GM18868 (cell line): ENCODE data around the gene TMEM229A.
"Not testable (repeated sequence)": the region's sequence is repeated elsewhere in the genome, so short reads cannot be mapped to it uniquely, and the experiment has no call there.

Experiments
- ATAC-seq: cut with Tn5 transposase; IDR thresholded peaks from one replicate; pipeline ENCODE4 v1.9.1; 2021; ENCODE audit warnings: mild to moderate bottlenecking, moderate library complexity; ENCODE audit not compliant: unreplicated experiment

The TMEM229A gene

DNA sequence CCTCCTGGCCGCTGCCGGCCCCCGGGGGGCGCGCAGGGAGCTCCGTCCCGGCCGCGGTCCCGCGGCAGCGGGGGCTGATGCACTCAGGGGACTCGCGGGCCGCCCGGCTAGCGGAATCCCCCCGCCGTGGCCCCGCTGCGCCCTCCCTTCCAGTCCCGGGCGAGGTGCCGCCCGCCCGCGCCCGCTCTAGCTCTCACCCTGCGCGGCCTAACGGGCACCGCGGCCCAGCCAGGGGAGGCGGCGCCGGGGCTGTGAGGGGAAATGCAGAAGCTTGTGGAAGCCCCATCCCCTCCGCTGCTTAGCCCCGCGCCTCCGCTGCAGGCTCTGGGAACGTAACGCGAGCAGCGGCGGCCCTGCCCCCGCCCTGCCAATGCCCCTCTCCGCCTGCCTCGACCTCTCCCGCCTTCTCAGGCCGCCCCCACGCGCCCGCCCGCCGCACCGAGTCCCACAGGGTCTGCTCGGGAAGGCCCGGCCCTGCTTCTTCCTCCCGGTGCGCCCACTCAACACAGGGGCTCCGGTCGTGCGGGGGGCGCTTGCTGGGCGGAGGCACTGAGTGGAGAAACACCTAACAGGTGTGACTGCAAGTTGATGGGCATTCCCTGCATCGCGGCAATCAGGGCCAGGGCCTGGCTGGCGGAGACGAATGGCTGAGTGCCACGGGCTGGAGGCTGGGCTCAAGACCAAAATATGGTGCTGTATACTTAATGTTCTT lies 384 bp upstream of the TMEM229A start:
- ATAC-seq, result peak; percentile 39

DNA sequence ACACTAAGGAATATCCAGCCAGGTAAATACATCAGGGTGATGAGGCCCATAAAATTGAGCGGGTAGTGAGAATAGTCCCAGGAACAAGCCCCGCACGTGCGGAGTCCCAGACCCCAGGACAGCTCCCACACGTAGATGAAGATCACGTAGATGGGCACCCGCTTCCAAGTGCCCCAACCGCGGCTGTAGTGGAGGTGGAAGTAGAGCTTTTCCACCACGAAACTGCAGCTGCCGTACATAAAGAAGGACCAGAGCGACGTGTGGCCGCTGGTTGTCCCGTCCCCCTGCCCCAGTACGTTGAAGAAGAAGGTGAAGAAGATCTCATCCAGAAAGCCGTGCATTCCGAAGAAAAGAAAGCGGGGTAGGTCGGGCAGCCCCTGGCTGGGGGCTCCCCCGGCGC lies 948 bp downstream of the TMEM229A start:
- no peak for ATAC-seq

DNA sequence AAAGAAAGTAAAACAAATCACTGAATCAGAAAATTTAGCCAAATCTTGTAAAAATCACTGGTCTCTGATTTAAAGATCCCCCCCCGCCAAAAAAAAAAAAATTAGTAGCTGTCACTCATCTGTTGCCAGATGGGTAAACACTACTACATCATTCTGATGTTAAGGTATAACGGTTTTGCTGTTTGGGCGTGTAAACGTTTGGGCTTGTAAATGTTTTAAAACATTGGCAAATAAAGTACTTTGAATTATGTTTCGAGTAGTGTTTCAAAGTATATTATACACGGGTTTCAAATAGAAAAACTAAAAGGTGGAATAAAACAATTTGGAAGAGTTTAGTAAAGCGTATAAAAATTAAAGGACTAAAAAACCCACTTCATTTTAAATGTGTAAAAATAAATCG lies 1.5 kb downstream of the TMEM229A start:
- ATAC-seq, result no peak

DNA sequence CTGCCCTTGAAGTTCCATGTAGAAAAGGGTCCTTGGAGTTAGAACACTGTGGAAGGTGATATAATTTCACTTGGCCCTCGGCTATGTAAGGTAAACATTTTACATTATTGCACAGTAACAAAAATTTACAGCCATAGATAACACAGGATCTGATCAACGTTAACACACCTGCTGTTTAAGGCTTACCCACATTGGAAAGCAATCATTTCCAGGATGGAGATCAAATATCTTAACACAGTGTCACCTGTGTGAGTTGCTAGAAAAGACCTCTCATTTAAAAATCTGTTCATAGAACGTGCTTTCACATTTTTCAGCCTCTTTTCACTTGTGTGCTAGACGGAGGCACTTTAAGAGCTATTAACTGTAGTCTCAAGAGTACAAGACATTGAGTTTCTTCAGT lies 1.9 kb downstream of the TMEM229A start:
- ATAC-seq, result no peak

DNA sequence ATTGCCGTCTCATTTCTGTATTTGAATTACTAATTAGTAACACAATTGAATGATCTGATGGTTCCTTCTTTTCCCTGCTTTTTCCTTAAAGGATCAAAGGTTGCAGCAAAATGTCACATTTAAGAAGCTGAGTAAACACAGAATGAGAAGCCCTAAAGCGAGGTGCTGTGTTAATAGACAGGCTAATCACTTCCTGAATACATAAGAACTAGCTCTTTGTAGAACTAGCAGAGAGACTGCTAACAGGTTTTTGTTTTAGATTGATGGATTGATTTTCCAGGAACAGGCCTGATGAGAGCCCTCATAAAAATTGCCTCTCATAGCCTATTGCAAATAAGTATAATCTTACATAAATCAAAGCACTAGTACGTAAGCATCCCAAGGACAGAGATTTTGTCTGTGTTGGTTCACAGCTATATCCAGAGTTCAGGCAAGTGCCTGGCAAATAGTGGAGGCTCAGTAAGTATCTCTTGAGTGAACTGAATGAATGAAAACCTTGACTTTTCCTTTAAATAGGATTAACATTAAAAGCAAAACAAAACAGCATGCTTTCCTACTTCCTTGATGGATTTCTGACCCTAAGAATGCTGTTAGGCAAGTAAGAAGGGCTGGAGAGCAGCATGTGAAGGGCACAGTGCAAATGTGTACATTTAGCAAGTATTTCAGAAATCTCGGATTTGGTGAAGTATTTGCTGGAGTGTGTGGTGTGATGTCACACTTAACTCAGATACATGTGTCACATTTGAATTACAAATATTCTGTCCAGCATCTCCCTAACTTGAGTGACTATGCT lies 3.3 kb downstream of the TMEM229A start:
- ATAC-seq, result no peak

DNA sequence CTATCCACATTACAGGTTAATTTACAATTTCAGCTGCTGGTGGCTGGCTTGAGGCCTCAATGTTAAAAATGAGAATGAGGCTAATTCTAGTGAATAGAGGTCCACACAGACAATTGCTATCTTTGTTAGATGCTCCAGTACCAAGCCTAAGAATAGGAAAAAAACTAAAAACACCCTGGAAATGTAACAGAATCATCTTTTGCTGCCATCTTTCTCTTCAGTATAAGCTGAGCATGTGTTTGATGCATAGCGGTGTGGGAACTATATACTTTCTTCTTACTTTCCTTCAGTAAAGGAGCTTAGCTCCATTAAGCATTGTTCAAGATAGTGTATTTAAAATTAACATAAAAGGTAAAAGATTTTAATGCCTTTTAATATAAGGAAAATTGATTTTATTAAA lies 5.6 kb downstream of the TMEM229A start:
- no peak for ATAC-seq

DNA sequence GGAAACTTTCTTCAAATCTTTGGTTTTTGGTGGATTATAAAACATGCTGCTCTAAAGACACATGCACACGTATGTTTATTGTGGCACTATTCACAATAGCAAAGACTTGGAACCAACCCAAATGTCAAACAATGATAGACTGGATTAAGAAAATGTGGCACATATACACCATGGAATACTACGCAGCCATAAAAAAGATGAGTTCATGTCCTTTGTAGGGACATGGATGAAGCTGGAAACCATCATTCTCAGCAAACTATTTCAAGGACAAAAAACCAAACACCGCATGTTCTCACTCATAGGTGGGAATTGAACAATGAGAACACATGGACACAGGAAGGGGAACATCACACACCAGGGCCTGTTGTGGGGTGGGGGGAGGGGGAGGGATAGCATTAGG lies 8.5 kb downstream of the TMEM229A start:
- not testable (repeated sequence) for ATAC-seq

DNA sequence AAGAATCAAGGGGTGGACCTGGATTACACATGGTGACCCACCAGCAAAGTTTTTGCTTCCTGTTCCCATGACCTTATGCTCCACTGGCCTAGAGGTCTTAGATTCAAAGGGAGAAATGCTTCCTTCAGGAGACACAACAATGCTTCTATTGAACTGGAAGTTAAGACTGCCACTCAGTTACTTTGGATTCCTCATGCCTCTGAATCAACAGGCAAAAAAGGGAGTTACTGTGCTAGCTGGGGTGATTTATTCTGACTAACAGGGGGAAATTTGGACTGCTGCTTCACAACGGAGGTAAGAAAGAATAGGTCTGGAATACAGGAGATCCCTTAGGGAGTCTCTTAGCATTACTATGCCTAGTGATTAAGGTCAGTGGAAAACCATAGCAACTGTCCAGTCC lies 10.3 kb downstream of the TMEM229A start:
- no peak for ATAC-seq

DNA sequence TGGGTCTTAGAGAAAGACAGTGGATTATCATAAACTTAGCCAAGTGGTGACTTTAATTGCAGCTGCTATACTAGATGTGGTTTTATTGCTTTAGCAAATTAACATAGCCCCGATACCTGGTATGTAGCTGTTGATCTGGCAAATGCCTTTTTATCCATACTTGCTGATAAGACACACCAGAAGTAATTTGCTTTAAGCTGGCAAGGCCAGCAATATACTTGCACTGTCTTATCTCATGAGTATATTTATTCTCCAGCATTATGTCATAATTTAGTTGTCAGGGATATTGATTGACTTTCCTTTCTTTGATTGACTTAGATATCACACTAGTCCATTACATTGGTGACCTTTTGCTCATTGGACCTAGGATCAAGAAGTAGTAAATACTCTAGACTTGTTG lies 12.8 kb downstream of the TMEM229A start:
- ATAC-seq, result no peak

DNA sequence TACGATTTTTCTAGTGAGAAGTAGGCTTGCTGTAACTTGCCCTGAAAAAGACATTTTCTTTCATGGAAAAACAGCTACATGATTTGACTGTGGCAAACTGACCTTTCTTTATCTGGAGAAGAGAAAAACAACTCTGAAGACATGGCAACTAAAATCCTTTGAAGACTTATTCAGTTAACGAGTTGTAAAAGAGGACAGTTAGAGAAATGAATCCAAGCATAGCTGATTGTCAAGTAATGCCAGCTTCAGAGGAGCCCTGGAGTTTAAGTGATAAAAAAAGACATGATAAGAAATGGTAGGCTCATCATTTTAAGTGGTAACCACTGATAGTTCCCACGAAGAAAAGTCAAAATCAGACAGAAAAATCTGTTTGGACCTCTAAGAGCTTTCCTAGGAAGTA lies 19.6 kb downstream of the TMEM229A start:
- no peak for ATAC-seq

DNA sequence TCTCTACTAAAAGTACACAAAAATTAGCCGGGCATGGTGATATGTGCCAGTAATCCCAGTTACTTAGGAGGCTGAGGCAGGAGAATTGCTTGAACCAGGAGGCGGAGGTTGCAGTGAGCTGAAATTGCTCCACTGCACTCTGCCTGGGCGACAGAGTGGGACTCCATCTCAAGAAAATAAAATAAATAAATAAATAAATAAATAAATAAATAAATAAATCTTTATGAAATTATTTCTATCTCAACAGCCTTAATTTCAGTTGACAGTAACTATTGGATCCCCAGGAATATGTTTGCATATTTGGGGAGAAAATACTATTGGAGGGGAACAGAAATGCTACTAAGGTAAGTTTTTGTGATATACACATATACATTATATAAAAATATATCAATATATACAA lies 20.0 kb downstream of the TMEM229A start:
- no peak for ATAC-seq

DNA sequence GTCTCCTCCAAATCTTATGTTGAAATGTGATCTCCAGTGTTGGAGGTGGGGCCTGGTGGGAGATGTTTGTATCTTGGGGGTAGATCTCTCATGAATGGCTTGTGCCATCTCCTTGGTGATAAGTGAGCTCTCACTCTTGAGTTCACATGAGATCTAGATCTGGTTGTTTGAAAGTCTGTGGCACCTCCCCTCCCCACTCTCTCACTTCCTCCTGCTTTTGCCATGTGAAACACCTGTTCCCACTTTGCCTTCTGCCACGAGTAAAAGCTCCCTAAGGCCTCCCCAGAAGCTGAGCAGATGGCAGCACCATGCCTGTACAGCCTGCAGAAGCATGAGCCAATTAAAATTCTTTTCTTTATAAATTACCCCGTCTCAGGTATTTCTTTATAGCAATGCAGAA lies 23.5 kb downstream of the TMEM229A start:
- ATAC-seq, result peak; percentile 58

DNA sequence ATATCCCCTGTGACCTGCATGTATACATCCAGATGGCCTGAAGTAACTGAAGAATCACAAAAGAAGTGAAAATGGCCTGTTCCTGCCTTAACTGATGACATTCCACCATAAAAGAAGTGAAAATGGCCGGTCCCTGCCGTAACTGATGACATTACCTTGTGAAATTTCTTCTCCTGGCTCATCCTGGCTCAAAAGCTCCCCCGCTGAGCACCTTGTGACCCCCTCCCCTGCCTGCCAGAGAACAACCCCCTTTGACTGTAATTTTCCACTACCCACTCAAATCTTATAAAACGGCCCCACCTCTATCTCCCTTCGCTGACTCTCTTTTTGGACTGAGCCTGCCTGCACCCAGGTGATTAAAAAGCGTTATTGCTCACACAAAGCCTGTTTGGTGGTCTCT lies 24.6 kb downstream of the TMEM229A start:
- not testable (repeated sequence) for ATAC-seq

DNA sequence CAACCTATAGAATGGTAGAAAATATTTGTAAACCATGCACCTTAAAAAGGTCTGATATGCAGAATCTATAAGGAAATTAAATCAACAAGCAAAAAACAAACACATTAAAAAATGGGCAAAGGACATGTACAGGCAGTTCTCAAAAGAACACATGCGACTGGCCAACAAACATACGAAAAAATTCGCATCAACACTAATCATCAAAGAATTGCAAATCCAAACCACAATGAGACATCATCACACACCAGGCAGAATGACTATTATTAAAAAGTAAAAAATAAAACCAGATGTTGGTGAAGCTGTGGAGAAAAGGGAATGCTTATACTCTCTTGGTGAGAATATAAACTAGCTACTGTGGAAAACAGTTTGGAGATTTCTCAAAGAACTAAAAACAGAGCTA lies 33.2 kb downstream of the TMEM229A start:
- ATAC-seq, result no peak

DNA sequence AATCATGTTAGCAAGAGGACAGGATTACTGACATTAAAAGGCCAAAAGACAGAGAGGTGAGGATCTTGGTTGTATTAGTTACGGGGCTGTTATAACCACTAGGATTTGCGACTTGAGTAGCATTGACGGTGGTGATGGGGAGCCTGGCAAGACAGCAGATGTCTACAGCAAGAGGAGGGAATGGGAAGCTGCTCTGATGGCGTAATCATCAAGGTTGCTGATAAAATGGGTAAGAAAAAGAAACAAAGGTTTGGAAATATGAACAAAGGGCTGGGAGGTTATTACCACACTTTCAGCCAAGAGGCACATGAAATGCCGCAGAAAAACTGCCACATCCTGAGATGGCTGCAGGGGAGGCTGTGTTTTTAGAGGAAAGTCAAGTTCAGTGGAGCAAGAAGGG lies 33.9 kb downstream of the TMEM229A start:
- ATAC-seq, result no peak

DNA sequence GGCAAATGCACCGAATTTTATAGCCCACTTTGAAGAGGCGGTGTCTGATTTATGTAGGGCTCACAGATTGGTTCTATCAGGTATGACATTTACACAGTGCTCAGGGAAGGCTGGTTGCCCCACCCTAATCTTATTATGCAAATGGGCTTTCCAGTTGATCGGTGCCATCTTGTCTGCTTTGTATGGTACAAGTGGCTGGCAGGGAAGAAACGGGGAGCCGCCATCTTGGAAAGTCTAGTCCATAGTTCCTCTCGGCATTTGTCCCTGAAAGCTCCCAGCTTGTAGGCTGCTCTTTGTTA lies 36.6 kb downstream of the TMEM229A start:
- ATAC-seq, result no peak

DNA sequence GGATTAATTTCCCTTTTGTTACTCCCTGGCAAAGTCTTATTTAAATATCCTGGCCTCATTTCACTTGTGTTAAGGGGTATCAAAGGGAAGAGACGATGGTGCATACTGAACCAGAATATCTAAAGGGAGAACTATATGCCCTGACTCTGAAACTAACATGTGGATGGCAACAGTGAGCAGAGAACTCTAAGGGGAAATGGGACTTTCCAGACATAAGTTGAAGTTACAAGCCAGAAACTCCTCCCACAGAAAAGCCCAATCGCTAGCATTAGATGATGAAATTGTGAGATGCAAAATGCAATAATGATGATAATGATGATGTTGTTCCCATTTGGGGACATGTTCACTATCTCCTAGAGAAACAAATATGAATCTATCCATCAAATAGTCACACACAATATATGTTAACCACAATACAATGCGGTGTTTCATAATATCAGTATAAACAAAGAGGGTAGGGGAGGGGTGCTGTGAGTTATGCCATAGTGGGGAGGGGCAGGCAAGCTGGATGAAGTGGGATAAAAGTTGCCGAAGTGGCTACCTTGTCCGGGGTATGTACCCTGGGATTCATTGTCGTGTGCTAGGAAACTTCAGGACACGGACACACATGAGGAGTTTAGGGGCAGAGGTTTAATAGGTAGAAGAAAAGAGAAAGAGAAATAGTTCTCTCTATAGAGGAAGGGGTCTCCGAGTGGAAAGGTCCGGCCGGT lies 37.1 kb downstream of the TMEM229A start:
- peak; percentile 96 for ATAC-seq

DNA sequence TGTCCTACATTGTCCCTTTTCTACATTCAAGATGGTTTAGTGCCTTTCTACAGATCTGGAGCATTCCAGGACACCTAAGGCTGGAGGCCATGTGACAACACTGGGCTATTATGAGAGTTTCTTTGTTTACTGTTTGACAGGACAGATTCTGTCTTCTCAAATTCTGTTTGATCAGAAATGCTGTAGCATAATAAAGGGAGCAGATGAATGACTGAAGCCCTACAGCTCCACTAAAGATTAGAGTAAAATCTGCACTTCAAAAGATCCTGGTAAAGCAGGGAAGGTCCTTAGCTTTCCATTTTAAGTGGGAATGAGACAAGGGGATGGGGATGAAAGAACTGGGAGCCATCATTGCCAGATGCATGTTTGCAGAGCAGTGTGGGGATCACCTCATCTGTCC lies 38.4 kb downstream of the TMEM229A start:
- peak; percentile 22 for ATAC-seq

DNA sequence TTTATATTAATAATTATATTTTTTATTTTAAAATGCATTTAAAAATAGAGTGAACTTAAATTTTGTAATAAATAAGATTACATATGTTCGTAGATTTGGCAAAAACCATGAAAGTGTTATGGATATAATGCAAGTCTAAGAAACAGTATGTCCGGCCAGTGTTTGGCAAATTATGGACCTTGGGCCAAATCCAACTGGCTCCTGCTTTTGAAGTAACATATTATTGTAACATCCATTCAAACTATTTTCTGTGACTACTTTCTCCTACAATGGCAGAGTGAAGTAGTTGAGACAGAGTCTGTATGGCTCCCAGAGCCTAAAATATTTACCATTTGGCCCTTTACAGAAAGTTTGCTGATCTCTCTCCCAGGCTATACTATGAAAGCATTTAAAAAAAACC lies 38.9 kb downstream of the TMEM229A start:
- ATAC-seq, result no peak

DNA sequence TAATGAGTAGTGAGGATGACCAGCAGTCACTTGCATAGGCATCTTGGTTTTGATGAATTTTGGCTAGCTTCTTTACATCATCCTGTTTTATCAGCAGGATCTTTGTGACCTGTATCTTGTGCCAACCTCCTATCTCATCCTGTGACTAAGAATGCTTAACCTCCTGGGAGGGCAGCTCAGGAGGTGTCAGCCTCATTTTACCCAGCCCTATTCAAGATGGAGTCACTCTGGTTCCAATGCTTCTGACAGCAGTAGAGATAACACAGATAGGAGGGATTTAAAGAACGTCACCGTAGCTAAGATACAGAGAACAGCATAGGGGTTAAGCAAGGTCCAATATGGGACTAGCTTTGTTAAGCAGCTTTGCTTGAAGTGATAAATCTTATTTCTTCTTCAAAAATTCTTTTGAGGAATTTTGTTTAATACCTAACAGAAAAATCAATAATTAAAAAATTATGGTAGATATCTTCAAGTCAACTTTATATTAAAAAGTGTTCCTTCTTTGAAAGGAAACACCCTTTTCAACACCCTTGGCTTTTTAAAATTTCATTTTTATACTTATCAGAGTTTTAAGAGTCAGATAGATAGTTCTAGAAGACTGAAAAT lies 39.9 kb downstream of the TMEM229A start:
- no peak for ATAC-seq

DNA sequence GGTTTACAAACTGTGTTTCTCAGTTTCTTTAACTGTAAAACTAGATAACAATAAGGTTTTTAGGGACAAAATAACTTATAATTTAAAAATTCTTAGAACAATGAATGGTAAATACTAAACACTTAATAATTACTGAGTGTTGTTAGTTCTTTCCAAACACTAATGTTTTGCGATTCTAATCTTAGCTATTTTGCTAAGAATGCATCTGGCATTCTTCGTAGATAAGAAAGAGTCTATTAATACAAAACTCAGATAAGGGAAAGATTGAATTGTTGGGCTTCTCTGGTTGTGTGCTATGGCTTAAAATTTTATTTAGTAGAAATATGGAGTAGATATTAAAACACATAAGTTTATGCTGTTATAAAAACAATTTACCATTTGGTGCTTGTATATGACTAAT lies 45.4 kb downstream of the TMEM229A start:
- no peak for ATAC-seq
